ENCODE data around the gene ARF4.
"Not testable (repeated sequence)": the region's sequence is repeated elsewhere in the genome, so short reads cannot be mapped to it uniquely, and the experiment has no call there.

ARF4 gene

DNA sequence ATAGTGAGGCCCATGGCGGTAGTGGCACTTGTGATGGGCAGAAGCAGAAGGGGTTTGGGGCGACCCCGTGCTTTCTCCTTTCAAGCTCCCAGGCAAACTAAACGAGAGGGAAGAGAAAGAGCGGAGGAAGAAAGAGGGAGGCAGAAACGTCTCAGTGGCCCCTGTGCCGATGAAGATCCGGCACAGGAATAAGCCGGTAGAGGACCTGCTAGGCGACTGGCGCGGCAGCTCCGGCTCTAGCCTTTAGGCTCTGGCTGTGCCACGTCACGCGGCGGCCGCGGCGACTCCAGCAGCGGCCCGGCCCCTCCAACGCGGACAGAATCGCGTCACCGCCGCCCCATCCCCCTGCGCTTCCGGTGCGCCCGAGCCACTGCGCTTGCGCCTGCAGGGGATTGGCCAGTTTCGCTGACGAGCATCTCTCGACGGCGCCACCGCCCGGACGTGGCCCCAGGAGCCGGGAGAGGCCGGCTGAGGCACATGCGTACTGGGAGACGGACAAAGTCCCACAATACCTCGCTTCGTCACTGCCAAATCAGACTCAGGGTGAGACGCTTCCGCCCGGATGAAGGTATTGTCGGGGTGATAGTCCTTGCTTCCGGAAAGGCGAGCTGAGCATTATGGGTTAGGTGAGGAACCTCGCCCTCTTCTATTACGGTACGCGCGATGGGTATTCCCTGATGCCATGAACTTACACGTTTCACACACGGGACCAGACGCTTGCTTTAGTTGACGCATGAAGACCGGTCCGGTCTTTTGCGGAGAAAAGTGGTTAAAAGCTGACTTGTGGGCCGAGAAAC, at the start of gene ARF4:
Gene ARF4, minus strand, starts transcription at position 218 of the 797 bp plus-strand sequence. Its CDS starts 204 bp downstream, at position 14.
- peak; percentile 100 for DNase-seq (ENCODE audit: low read depth)
- peak within 1 kb of the TSS; percentile 100 for H3K4me3 ChIP-seq (ENCODE audit: low read length)
- TF ChIP-seq, protein P1, sequence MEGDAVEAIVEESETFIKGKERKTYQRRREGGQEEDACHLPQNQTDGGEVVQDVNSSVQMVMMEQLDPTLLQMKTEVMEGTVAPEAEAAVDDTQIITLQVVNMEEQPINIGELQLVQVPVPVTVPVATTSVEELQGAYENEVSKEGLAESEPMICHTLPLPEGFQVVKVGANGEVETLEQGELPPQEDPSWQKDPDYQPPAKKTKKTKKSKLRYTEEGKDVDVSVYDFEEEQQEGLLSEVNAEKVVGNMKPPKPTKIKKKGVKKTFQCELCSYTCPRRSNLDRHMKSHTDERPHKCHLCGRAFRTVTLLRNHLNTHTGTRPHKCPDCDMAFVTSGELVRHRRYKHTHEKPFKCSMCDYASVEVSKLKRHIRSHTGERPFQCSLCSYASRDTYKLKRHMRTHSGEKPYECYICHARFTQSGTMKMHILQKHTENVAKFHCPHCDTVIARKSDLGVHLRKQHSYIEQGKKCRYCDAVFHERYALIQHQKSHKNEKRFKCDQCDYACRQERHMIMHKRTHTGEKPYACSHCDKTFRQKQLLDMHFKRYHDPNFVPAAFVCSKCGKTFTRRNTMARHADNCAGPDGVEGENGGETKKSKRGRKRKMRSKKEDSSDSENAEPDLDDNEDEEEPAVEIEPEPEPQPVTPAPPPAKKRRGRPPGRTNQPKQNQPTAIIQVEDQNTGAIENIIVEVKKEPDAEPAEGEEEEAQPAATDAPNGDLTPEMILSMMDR (IDR thresholded peaks at IDR 0.05; ENCODE audit: insufficient read depth, low read depth, low read length, missing control alignments), result peak; percentile 14

DNA sequence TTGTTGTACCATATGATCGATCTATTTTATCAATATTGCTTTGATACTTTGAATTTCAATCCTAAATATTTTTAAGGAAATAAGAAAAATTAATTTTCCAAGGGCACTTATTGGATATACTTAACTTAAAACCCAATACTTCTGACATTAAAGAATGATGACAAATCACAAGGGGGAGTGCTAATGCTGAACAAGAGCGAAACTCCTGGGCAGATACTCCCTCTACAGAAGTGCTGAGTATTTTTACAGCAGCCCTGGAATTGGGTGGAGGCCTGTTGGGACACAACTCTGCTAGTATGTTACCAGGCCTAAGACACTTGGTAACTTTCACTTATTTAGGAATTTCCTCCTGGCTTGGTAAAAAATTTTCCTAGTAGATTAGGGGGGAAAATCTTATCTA, 49.6 kb upstream of the ARF4 start:
- no peak overlapping the region for H3K4me3 ChIP-seq (ENCODE audit: low read length)
- TF ChIP-seq, protein P1 (IDR thresholded peaks at IDR 0.05; ENCODE audit: insufficient read depth, low read depth, low read length, missing control alignments), result peak; percentile 32
- DNase-seq (ENCODE audit: low read depth), result peak; percentile 80

DNA sequence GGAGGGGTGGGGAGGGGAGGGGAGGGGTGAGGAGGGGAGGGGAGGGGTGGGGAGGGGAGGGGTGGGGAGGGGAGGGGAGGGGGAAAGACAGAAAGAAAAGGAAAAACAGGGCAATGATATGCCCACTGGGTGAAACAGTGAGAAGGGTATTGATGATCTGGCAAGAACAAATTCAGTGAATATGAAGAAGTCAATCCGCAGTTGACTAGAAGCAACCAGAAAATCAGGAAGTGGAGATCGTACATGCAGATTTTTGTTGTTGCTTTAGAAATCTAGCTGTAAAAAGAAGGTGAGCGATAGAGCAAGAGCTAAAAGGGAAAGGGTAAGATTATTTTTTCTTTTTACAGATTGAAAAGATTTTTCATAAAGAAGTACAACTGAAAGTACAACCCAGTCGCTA, 47.6 kb upstream of the ARF4 start:
- no peak for DNase-seq (ENCODE audit: low read depth)
- H3K4me3 ChIP-seq (ENCODE audit: low read length), result no peak overlapping the region
- TF ChIP-seq, protein P1 (IDR thresholded peaks at IDR 0.05; ENCODE audit: insufficient read depth, low read depth, low read length, missing control alignments), result no peak

DNA sequence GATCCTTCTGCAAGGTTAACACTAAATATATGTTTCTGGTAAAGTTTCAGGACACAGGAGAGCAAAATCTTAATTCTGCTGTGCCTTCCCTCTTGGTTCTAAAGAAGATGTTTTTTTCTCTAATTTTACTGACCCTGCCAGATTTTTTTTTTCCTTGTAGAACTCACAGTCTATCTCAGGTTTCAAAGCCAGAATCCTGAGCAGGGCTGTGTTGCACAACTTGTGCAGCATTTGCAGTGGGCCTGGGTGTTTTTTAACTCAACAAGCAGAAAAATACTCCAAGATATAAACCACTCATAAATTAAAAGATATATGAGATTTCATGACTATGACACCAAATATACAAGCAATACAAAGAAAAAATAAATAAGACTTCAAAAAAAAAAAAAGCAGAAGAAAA, 40.2 kb upstream of the ARF4 start:
- TF ChIP-seq, protein P1 (IDR thresholded peaks at IDR 0.05; ENCODE audit: insufficient read depth, low read depth, low read length, missing control alignments), result no peak
- no peak for DNase-seq (ENCODE audit: low read depth)
- no peak overlapping the region for H3K4me3 ChIP-seq (ENCODE audit: low read length)

DNA sequence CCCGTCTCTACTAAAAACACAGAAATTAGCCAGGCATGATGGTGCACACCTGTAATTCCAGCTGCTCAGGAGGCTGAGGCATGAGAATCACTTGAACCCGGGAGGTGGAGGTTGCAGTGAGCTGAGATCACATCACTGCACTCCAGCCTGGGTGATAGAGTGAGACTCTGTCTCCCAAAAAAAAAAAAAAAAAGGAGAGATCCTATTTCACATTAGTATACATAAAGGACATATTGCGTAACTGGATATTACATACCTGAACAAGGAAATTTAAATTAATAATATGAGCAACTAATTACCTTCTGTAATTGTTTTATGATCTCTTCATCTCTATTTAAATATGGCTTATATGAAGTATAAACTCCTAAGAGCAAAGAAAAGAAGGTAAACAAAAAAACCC, 37.1 kb upstream of the ARF4 start:
- DNase-seq (ENCODE audit: low read depth); H3K4me3 ChIP-seq (ENCODE audit: low read length): not testable (repeated sequence)

DNA sequence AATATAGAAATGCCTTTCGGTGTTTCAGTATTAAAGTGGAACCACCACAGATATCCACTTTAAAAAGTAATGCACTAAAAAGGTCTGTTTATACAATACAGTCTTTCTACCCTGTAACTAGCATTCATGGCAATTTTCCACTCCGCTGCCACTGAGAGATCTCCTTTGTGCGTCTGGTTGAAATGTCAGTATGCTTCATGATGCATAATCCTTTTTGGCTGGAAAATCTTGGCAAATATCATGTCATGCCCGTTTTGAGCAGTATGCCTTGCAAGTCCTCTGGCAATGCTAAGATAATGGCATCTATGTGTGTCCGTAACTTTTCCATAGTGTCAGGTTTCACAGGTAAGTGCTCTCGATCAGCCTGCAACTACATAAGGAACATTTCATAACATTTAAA, 30.8 kb upstream of the ARF4 start:
- DNase-seq (ENCODE audit: low read depth), result no peak
- TF ChIP-seq, protein P1 (IDR thresholded peaks at IDR 0.05; ENCODE audit: insufficient read depth, low read depth, low read length, missing control alignments), result no peak
- H3K4me3 ChIP-seq (ENCODE audit: low read length), result no peak overlapping the region

DNA sequence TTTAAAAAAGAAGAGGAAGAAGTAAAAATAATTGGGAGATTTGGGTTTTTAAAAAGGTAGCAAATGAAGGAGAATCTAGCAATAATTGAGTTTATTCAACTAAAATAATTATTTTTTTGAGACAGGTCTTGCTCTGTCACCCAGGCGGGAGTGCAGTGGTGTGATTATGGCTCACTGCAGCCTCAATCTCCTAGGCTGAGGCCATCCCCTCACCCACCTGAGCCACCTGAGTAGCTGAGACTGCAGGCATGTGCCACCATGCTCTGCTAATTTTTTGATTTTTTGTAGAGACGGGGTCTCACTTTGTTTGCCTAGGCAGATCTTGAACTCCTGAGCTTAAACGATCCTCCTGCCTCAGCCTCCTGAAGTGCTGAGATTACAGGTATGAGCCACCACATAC, 27.7 kb upstream of the ARF4 start:
- H3K4me3 ChIP-seq (ENCODE audit: low read length), result no peak overlapping the region
- TF ChIP-seq, protein P1 (IDR thresholded peaks at IDR 0.05; ENCODE audit: insufficient read depth, low read depth, low read length, missing control alignments), result no peak
- DNase-seq (ENCODE audit: low read depth), result no peak

All from epithelial cell of esophagus (primary cell).